AG04450 (cell line): ENCODE results near the gene MTM1. TPM values are rescaled to one million over a fixed set of nuclear protein-coding genes. Genes with fewer than 3 reads are reported as not detected.

Source experiments
- CTCF ChIA-PET: fragments of 300-600, 350-600 bp; formaldehyde crosslinking; extraction: SDS; loops from one replicate; lab custom pipeline; 2022; ENCODE audit warnings: antibody characterized with exemption, inconsistent platforms; lab: Charles Lee
- POLR2A ChIA-PET: fragments of 350-600 bp; formaldehyde crosslinking; extraction: SDS; loops from one replicate; lab custom pipeline; 2021; ENCODE audit warnings: antibody characterized with exemption, inconsistent platforms; lab: Yijun Ruan, JAX
- DNase-seq: peaks from one replicate; pipeline ENCODE4 v3.0.0-alpha.2; 2011; ENCODE audit warnings: low read depth, low spot score
- H3K27ac ChIP-seq: one replicate; pipeline ENCODE4 v1.5.1; 2012; ENCODE audit warnings: low read depth, low read length, control low read depth
- H3K27me3 ChIP-seq: one replicate; pipeline ENCODE4 v1.6.0; 2012; ENCODE audit warnings: low read length; ENCODE audit not compliant: control insufficient read depth, insufficient read depth
- H3K4me3 ChIP-seq: 2 replicates; pipeline ENCODE4 v1.5.1; 2011; ENCODE audit warnings: mild to moderate bottlenecking, low read depth, low read length, control low read depth
- H3K9me3 ChIP-seq: 2 replicates; pipeline ENCODE4 v1.5.1; 2012; ENCODE audit warnings: low read length; ENCODE audit not compliant: control insufficient read depth, insufficient read depth
- polyA plus RNA-seq: library from polyadenylated mRNA; depleted of rRNA; stranded (reverse); fragments of >200 nt; gene quantifications from 2 replicates; pipeline ENCODE4 v1.2.3, GENCODE V29; 2011
- TF ChIP-seq, protein P1 (sequence below): IDR thresholded peaks from 2 replicates; pipeline ENCODE4 v1.5.1; 2011; ENCODE audit warnings: low read depth, low read length, control low read depth, inconsistent platforms

The MTM1 gene
- polyA plus RNA-seq, 1 experiment: 3.9 TPM

DNA sequence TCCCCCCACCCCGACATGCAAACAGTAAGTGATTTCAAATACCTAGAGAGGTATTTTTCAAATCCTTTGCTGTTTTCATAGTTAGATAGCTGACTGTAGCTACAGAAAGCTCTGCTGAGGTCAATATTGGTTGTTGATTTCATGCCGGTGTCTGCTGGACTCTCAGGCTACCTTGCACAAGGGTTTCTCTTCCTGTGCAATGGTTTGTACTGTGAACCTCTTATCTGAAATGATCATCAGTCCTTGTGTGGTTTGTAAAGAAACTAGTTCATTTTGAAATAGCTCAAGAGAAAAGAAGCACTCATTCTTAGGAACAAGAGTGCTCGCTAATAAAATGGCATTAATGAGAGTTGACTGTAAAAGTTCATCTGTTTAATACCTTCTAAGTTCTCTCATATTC, 2.1 kb downstream of the MTM1 start:
- DNase-seq: no peak
- Histone ChIP-seq H3K27me3 (no peaks in the 10 kb centered on the region), H3K9me3 (no peaks in the 10 kb centered on the region), H3K4me3 (no peak overlapping the region), H3K27ac (no peak overlapping the region)
- TF ChIP-seq, protein P1, sequence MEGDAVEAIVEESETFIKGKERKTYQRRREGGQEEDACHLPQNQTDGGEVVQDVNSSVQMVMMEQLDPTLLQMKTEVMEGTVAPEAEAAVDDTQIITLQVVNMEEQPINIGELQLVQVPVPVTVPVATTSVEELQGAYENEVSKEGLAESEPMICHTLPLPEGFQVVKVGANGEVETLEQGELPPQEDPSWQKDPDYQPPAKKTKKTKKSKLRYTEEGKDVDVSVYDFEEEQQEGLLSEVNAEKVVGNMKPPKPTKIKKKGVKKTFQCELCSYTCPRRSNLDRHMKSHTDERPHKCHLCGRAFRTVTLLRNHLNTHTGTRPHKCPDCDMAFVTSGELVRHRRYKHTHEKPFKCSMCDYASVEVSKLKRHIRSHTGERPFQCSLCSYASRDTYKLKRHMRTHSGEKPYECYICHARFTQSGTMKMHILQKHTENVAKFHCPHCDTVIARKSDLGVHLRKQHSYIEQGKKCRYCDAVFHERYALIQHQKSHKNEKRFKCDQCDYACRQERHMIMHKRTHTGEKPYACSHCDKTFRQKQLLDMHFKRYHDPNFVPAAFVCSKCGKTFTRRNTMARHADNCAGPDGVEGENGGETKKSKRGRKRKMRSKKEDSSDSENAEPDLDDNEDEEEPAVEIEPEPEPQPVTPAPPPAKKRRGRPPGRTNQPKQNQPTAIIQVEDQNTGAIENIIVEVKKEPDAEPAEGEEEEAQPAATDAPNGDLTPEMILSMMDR: no peak
- ChIA-PET CTCF (no interaction called here), POLR2A (no interaction called here)

GRCh38 chrX:150572206-150572605, 3.8 kb downstream of the MTM1 start:
- ChIA-PET CTCF (interaction anchor here (1.5 kb wide), 1 partner anchor 15 kb away, joined by 3 read pairs; no protein-coding TSS in a partner anchor), POLR2A (no interaction called here)
- Histone ChIP-seq H3K9me3 (no peaks in the 10 kb centered on the region), H3K27ac (no peak overlapping the region), H3K4me3 (no peak overlapping the region), H3K27me3 (no peaks in the 10 kb centered on the region)
- no peak for DNase-seq
- TF ChIP-seq, protein P1: no peak

DNA sequence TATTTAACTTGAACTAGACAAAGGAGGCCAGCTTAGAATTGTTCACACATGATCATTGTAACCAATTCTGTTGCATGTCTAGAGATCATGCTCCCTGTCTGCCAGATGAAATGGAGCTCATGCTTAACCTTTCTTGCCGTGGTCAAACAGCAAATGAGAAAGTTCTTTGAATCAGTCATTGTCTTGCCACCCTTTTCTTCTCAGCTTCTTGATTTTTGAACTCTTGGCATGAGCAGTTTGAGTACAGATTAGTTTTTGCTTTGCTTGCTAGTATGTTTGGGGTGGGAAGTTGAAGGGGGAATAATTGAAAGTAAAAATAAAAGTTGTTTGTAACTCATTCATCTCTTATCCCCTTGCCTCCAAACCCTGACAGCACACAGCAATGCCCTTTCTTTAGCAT, 4.7 kb downstream of the MTM1 start:
- CTCF ChIA-PET: no interaction called here
- Histone ChIP-seq H3K4me3 (no peak overlapping the region), H3K27ac (no peak overlapping the region), H3K9me3 (peaks cover 1% of the 10 kb centered on the region; the same call in 1 of the 2 replicates), H3K27me3 (no peaks in the 10 kb centered on the region)
- TF ChIP-seq, protein P1: no peak
- POLR2A ChIA-PET: no interaction called here
- DNase-seq: no peak

DNA sequence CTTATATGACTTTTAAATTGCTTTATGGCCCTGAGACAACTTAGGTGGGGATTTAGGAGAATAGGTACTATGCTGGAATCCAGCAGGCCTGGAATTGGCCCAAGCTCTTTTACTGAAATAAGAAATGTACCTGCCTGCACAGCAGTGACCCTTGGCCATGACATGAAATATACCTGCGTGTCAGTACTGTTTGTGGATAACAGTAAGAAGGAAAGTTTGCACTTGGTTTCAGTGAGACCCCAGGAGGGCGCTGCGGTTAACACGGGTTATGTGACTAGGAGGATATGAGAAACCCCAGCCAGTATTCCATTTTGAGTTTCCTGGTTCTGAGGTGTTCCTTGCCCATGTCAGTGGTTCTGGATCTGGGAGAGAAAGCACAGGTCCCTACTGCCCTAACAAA, 5.3 kb downstream of the MTM1 start:
- POLR2A ChIA-PET: no interaction called here
- H3K27ac ChIP-seq: no peak overlapping the region

GRCh38 chrX:150574559-150575418, 6.4 kb downstream of the MTM1 start:
- CTCF ChIA-PET: no interaction called here
- DNase-seq: no peak
- no peak overlapping the region for H3K27ac ChIP-seq

More for the DNA sequence above, 5.3 kb downstream of the MTM1 start:
- H3K27me3 ChIP-seq: no peaks in the 10 kb centered on the region
- H3K9me3 ChIP-seq: peaks cover 3% of the 10 kb centered on the region; the same call in 1 of the 2 replicates
- CTCF ChIA-PET: no interaction called here
- no peak for DNase-seq
- TF ChIP-seq, protein P1: no peak
- no peak overlapping the region for H3K4me3 ChIP-seq

More at GRCh38 chrX:150574559-150575418, 6.4 kb downstream of the MTM1 start:
- TF ChIP-seq, protein P1: no peak
- POLR2A ChIA-PET: no interaction called here
- Histone ChIP-seq H3K27me3 (no peaks in the 10 kb centered on the region), H3K4me3 (no peak overlapping the region), H3K9me3 (peaks cover 3% of the 10 kb centered on the region; the same call in 1 of the 2 replicates)
